Endodermal cell (in vitro differentiated cells): ENCODE measurements around the gene TBCC. TPM values are rescaled to one million over a fixed set of nuclear protein-coding genes. Genes with fewer than 3 reads are reported as not detected.

Experiments used
- DNase-seq: peaks from one replicate; pipeline ENCODE4 v3.0.0-alpha.2; 2017
- H3K27ac ChIP-seq: 2 replicates; pipeline ENCODE4 v1.5.1; 2013; ENCODE audit warnings: mild to moderate bottlenecking, low read depth, low read length, moderate library complexity
- H3K27me3 ChIP-seq: 2 replicates; pipeline ENCODE4 v1.6.1; 2013; ENCODE audit warnings: mild to moderate bottlenecking, low read length, moderate library complexity; ENCODE audit not compliant: insufficient read depth, control insufficient read depth, poor library complexity, severe bottlenecking
- H3K36me3 ChIP-seq: 2 replicates; pipeline ENCODE4 v1.7.0; 2013; ENCODE audit warnings: mild to moderate bottlenecking, low read length, moderate library complexity; ENCODE audit not compliant: control insufficient read depth, insufficient read depth
- H3K4me1 ChIP-seq: one replicate; pipeline ENCODE4 v1.7.0; 2013; ENCODE audit warnings: low read length; ENCODE audit not compliant: control insufficient read depth, insufficient read depth
- H3K4me3 ChIP-seq: 2 replicates; pipeline ENCODE4 v1.5.1; 2013; ENCODE audit warnings: mild to moderate bottlenecking, low read length, moderate library complexity
- H3K9ac ChIP-seq: 2 replicates; pipeline ENCODE4 v1.6.1; 2013; ENCODE audit warnings: mild to moderate bottlenecking, low read length, moderate library complexity; ENCODE audit not compliant: poor library complexity, severe bottlenecking; ENCODE audit errors: extremely low read depth
- H3K9me3 ChIP-seq: 2 replicates; pipeline ENCODE4 v1.6.1; 2013; ENCODE audit warnings: mild to moderate bottlenecking, low read length, moderate library complexity; ENCODE audit not compliant: control insufficient read depth
- H3K27ac Mint-ChIP-seq: 2 replicates; pipeline ENCODE4 v1.8.0; 2020; ENCODE audit warnings: mixed read lengths
- H3K27me3 Mint-ChIP-seq: 2 replicates; pipeline ENCODE4 v1.8.0; 2021; ENCODE audit warnings: mild to moderate bottlenecking, mixed read lengths; ENCODE audit not compliant: insufficient read depth
- H3K36me3 Mint-ChIP-seq: 2 replicates; pipeline ENCODE4 v1.8.0; 2020; ENCODE audit warnings: low read depth, mixed read lengths
- H3K4me1 Mint-ChIP-seq: 2 replicates; pipeline ENCODE4 v1.8.0; 2020; ENCODE audit warnings: mixed read lengths
- H3K4me3 Mint-ChIP-seq: 2 replicates; pipeline ENCODE4 v1.8.0; 2020; ENCODE audit warnings: mild to moderate bottlenecking, moderate library complexity, mixed read lengths
- H3K9me3 Mint-ChIP-seq: 2 replicates; pipeline ENCODE4 v1.8.0; 2020; ENCODE audit warnings: mild to moderate bottlenecking, mixed read lengths
- WGBS, 2 experiments: methylation state at CpG; one replicate each; pipeline versions ENCODE4 v1.1.5 to v1.1.7; 2013; ENCODE audit warnings: missing lambda C conversion rate in 2 of 2, mixed read lengths in 1 of 2; ENCODE audit not compliant: insufficient coverage in 1 of 2, insufficient read length in 1 of 2; 5-methylcytosine and 5-hydroxymethylcytosine counted together
- total RNA-seq, 2 donors: library from RNA; stranded (reverse); fragmentation: NEBNext Ultra II Directional in 1 of 2; extraction: Animal tissue kit (Norgen Biotek cat#: 25700) in 1 of 2; gene quantifications; 2 replicates in 1 of 2; 3 replicates in 1 of 2; pipeline ENCODE4 v1.2.1, GENCODE V29; 2021
- TF ChIP-seq, protein P1 (sequence below): fragments of 200-600 bp; sonication (generic); conservative IDR thresholded peaks from 2 replicates; pipeline ENCODE4 v1.5.0; 2021; ENCODE audit warnings: antibody characterized with exemption, mild to moderate bottlenecking

The TBCC gene
- total RNA-seq, 2 donors from 2014 or later = 16.7 to 21.9 TPM

DNA sequence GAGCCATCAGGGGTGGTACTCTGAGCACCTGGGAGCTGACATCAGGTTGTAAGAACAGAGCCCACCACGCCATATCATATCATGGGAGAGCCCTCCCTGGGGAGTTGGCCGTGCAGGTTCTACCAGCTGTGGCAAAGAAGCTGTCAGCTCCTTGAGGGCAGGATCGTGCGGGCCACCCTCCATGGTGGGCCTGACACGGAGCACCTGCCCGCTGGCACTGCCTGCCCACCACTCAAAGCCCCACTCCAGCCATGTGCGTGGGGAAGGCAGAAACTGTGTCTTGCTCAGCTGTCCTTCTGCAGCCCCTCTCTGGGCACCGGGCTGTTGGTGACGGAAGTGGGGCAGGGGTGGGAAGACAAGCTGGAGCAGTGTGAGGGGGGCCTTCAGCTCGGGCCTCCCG, 37.8 kb downstream of the TBCC start:
- peaks cover 23% of the 10 kb centered on the region for H3K9me3 ChIP-seq
- no peak overlapping the region for H3K4me3 Mint-ChIP-seq
- H3K27me3 ChIP-seq = no peaks in the 10 kb centered on the region
- peaks cover 24% of the 10 kb centered on the region for H3K4me1 Mint-ChIP-seq
- H3K36me3 ChIP-seq = no peaks in the 10 kb centered on the region
- no peaks in the 10 kb centered on the region for H3K27me3 Mint-ChIP-seq
- no peak overlapping the region for H3K27ac Mint-ChIP-seq
- H3K36me3 Mint-ChIP-seq = peaks cover 12% of the 10 kb centered on the region
- TF ChIP-seq, protein P1, sequence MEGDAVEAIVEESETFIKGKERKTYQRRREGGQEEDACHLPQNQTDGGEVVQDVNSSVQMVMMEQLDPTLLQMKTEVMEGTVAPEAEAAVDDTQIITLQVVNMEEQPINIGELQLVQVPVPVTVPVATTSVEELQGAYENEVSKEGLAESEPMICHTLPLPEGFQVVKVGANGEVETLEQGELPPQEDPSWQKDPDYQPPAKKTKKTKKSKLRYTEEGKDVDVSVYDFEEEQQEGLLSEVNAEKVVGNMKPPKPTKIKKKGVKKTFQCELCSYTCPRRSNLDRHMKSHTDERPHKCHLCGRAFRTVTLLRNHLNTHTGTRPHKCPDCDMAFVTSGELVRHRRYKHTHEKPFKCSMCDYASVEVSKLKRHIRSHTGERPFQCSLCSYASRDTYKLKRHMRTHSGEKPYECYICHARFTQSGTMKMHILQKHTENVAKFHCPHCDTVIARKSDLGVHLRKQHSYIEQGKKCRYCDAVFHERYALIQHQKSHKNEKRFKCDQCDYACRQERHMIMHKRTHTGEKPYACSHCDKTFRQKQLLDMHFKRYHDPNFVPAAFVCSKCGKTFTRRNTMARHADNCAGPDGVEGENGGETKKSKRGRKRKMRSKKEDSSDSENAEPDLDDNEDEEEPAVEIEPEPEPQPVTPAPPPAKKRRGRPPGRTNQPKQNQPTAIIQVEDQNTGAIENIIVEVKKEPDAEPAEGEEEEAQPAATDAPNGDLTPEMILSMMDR = no peak
- DNase-seq = no peak
- WGBS, 2 experiments = 95 to 97% methylated on average over 6 to 11 of the region's 11 CpGs
- no peak overlapping the region for H3K4me3 ChIP-seq
- no peak overlapping the region for H3K9ac ChIP-seq
- H3K27ac ChIP-seq = no peak overlapping the region
- H3K4me1 ChIP-seq = peaks cover 10% of the 10 kb centered on the region
- H3K9me3 Mint-ChIP-seq = peaks cover 20% of the 10 kb centered on the region

DNA sequence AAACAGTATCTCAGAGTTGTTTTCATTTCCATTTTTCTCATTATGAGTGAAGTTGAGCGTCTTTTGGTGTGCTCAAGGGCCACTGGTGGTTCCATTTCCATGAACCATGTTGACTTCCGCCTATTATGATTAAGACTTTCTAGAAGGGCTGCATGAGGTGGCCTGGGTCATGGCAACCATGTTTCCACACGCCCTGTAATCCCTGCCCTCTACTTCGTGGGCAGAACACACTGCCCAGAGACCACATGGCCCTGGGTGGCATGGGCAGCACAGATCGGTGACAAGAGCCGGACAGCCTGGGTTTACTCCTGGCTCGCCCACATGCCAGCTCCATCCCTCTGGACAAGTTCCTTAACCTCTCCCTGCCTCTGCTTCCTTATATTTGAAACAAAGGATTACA, 38.3 kb downstream of the TBCC start:
- Histone ChIP-seq H3K9me3 (peaks cover 18% of the 10 kb centered on the region), H3K9ac (no peak overlapping the region), H3K4me3 (no peak overlapping the region), H3K27me3 (no peaks in the 10 kb centered on the region), H3K27ac (no peak overlapping the region), H3K4me1 (peaks cover 10% of the 10 kb centered on the region), H3K36me3 (no peaks in the 10 kb centered on the region)
- TF ChIP-seq, protein P1 = no peak
- 93 to 98% methylated on average over 7 of the region's 7 CpGs for WGBS, 2 experiments
- Mint-ChIP-seq H3K36me3 (peaks cover 12% of the 10 kb centered on the region), H3K4me3 (no peak overlapping the region), H3K27me3 (no peaks in the 10 kb centered on the region), H3K27ac (no peak overlapping the region), H3K9me3 (peaks cover 19% of the 10 kb centered on the region), H3K4me1 (peaks cover 24% of the 10 kb centered on the region)
- DNase-seq = no peak

DNA sequence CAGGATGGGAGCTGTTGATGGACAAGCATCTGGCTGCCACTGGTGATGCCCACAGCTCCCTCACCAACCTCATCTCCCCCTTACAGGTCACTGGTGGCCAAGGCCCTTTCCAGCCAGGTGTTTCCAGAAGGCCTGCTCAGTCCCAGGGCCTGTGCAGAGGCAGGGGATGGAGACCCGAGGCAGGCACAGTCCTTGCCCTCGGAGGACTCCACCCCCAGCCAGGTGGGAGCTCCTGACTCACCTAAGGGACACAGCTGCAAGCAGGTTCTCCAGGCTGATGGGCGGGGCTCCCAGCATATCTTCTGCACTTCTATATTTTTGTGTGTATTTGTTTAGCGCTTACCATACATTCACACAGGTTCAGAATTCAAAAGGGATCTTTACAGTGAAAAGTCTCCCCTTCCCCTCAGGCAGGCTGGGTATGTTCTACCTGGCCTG, 40.9 kb downstream of the TBCC start:
- H3K27ac ChIP-seq = no peak overlapping the region
- peaks cover 12% of the 10 kb centered on the region for H3K4me1 Mint-ChIP-seq
- no peak overlapping the region for H3K4me3 ChIP-seq
- TF ChIP-seq, protein P1 = no peak
- no peaks in the 10 kb centered on the region for H3K9me3 Mint-ChIP-seq
- 86% methylated on average over 4 of the region's 4 CpGs; no CpG with 5 or more reads in 1 of the 2 experiments for WGBS, 2 experiments
- H3K4me3 Mint-ChIP-seq = no peak overlapping the region
- H3K36me3 Mint-ChIP-seq = no peaks in the 10 kb centered on the region
- no peaks in the 10 kb centered on the region for H3K36me3 ChIP-seq
- H3K27ac Mint-ChIP-seq = no peak overlapping the region
- peaks cover 5% of the 10 kb centered on the region for H3K4me1 ChIP-seq
- no peak overlapping the region for H3K9ac ChIP-seq
- no peaks in the 10 kb centered on the region for H3K27me3 ChIP-seq
- no peaks in the 10 kb centered on the region for H3K9me3 ChIP-seq
- H3K27me3 Mint-ChIP-seq = no peaks in the 10 kb centered on the region
- DNase-seq = no peak
